NCI-H446 treated with DMSO at 0.1 percent for 48 hours (cell line): ENCODE measurements around the gene CERS6.
"Not testable (repeated sequence)": the region's sequence is repeated elsewhere in the genome, so short reads cannot be mapped to it uniquely, and the experiment has no call there.

Experiments used
- DNase-seq: peaks from one replicate; lab custom pipeline; 2025; lab: John Stamatoyannopoulos, UW

The CERS6 gene

GRCh38 chr2:168732506-168732905, 276.4 kb downstream of the CERS6 start:
- DNase-seq, result no peak

GRCh38 chr2:168734199-168734760, 278.2 kb downstream of the CERS6 start:
- no peak for DNase-seq

- DNase-seq, result no peak
Observed at GRCh38 chr2:168736649-168737445, 280.8 kb downstream of the CERS6 start.

- DNase-seq, result peak; percentile 66
Observed at GRCh38 chr2:168738062-168738461, 282.0 kb downstream of the CERS6 start.

- DNase-seq, result no peak
Observed at GRCh38 chr2:168740360-168740759, 284.3 kb downstream of the CERS6 start.

- DNase-seq, result no peak
Observed at GRCh38 chr2:168740788-168741187, 284.7 kb downstream of the CERS6 start.

GRCh38 chr2:168742258-168742932, 286.3 kb downstream of the CERS6 start:
- no peak for DNase-seq

- DNase-seq, result no peak
Observed at GRCh38 chr2:168744844-168745243, 288.8 kb downstream of the CERS6 start.

GRCh38 chr2:168748461-168748860, 292.4 kb downstream of the CERS6 start:
- DNase-seq, result no peak

GRCh38 chr2:168749297-168749696, 293.2 kb downstream of the CERS6 start:
- DNase-seq, result no peak

- no peak for DNase-seq
Observed at GRCh38 chr2:168751104-168751740, 295.1 kb downstream of the CERS6 start.

GRCh38 chr2:168752361-168752760, 296.3 kb downstream of the CERS6 start:
- DNase-seq, result no peak

GRCh38 chr2:168753765-168754329, 297.8 kb downstream of the CERS6 start:
- DNase-seq, result no peak

GRCh38 chr2:168757223-168757622, 301.2 kb downstream of the CERS6 start:
- DNase-seq, result no peak

GRCh38 chr2:168758970-168759820, 303.1 kb downstream of the CERS6 start:
- peak; percentile 18 for DNase-seq

- no peak for DNase-seq
Observed at GRCh38 chr2:168765401-168765800, 309.3 kb downstream of the CERS6 start.

- DNase-seq, result no peak
Observed at GRCh38 chr2:168766600-168766999, 310.5 kb downstream of the CERS6 start.

- no peak for DNase-seq
Observed at GRCh38 chr2:168767258-168767657, 311.2 kb downstream of the CERS6 start.

GRCh38 chr2:168768357-168768756, 312.3 kb downstream of the CERS6 start:
- not testable (repeated sequence) for DNase-seq

- DNase-seq, result no peak
Observed at GRCh38 chr2:168770796-168771195, 314.7 kb downstream of the CERS6 start.

GRCh38 chr2:168772704-168773103, 316.6 kb downstream of the CERS6 start:
- no peak for DNase-seq
